NCI-H446 (cell line): Measurements from ENCODE around the gene GNG2.

Source experiments
- DNase-seq, 2 experiments: peaks; one replicate each; lab custom pipeline; 2025; lab: John Stamatoyannopoulos, UW

Gene GNG2

GRCh38 chr14:51993285-51993920, 133.0 kb downstream of the GNG2 start:
- DNase-seq = no peak

GRCh38 chr14:51996148-51996746, 135.8 kb downstream of the GNG2 start:
- DNase-seq = peak in 1 of 2 experiments; percentile 18

DNA sequence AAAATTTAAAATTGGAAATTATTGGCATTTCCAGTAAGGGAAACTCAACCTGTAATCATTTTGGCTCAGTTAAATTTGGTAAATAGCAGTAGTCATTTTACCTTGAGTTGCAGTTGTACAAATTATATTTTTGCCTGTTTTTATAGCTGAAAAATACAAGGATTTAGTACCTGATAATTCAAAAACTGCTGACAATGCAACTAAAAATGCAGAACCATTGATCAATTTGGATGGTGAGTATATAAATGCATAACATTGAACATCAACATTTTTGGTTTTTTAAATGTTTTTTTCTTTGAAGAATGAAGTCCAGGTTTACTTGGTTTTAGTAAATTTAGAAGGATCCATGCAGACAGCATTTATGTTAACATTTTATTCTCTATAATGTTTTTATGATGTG, 137.9 kb downstream of the GNG2 start:
- no peak for DNase-seq

DNA sequence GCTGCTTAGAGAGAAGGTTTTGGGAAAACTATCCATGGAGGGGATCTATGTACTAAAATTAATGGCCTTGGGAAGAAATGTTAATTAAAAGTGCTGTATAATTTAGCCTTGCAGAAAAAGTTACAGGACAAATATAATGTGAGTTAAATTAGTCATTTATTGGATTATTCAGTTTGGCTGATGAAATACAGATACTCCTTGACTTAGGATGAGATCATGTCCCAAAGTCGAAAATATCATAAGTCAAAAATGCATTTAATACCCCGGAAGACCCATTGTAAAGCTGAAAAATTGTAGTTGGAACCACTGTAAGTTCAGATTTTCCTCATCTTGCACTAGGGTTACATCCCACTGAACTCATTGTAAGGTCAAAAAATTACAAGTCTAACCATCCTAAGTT, 138.7 kb downstream of the GNG2 start:
- DNase-seq = no peak

GRCh38 chr14:52000019-52000582, 139.7 kb downstream of the GNG2 start:
- no peak for DNase-seq

GRCh38 chr14:52000696-52001095, 140.3 kb downstream of the GNG2 start:
- DNase-seq = no peak

GRCh38 chr14:52002542-52002941, 142.1 kb downstream of the GNG2 start:
- DNase-seq = no peak

GRCh38 chr14:52003324-52003723, 142.9 kb downstream of the GNG2 start:
- DNase-seq = no peak

GRCh38 chr14:52005625-52006024, 145.2 kb downstream of the GNG2 start:
- DNase-seq = no peak

DNA sequence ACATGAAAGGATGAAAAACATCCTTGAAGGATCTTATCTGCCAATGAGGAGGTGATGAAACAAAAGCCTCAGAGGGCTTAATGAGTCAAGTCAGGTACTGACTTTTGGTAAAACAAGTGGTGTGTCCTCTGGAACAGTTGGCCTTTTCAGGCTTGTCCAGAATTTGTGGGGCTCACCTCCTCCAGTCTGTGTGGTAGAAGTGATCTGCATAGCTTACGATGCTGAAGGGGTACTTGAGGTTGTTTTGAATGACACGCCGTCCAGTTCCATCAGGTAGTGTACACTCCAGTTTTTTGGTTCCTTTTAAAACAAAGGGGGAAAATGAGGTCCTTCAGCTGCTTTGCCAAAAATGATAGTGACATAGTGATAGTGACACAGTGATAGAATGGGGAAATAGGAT, 145.9 kb downstream of the GNG2 start:
- DNase-seq = no peak

DNA sequence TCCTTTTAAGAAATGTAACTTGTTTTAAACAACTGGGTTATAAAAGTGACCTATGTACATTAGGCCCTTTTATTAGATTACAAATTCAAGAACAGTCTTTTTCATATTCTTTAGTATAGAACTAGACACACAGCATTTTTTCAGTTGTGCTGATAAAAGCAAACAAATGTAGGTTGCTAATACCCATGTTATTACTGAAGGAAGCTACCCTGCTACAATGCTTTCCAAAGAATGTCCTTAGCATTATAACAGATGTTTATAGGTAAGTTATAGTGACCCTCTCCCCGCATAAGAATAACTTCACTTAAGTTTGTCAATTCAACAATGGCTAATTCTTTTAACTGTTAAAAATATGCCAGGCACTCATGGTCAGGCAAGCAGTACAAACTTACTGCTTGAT, 146.8 kb downstream of the GNG2 start:
- DNase-seq = no peak

DNA sequence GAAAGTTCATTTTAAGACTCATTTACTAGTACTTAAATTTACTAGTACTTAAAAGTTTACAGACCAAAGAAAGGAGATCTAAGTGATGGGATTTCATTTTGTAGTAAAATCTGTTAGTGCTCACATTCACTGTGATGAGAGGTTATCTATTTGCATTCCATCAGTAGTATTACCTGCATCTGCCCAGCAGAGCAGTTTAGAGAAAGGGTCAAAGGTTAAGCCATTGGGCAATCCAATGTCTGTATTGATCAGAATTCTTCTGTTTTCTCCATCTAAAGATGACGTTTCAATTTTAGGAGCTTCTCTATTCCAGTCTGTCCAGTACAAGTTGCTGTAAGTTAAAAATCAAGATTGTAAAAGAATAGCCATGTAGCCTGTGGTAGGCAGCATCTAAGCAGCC, 147.2 kb downstream of the GNG2 start:
- no peak for DNase-seq

- no peak for DNase-seq
These were observed 147.7 kb downstream of the GNG2 start for GRCh38 chr14:52008136-52008535.

- no peak for DNase-seq
These were observed 149.8 kb downstream of the GNG2 start for GRCh38 chr14:52010173-52010693.

- no peak for DNase-seq
These were observed 151.1 kb downstream of the GNG2 start for GRCh38 chr14:52011523-52011922.

DNA sequence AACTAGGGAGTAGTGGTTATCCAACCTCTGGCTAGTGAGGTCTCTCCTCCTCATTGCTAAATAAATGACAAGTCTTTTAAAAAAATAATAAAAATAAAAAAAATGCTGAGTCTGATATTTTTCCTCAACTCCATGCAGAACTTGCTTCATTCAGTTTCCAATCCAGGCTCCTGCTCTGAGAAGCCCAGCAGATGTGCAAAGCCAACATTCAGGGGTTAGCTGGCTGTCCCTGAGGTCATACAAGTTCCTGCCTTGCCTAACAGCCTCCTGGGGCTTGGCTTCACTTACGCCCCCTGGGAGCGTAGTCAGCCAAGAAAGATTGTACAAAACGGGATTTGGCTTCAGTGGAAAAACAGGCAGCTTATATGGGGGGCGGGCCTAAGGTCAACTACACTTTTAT, 152.2 kb downstream of the GNG2 start:
- DNase-seq = no peak

GRCh38 chr14:52013984-52014600, 153.7 kb downstream of the GNG2 start:
- DNase-seq = no peak

GRCh38 chr14:52014601-52015267, 154.3 kb downstream of the GNG2 start:
- DNase-seq = no peak

- no peak for DNase-seq
These were observed 155.1 kb downstream of the GNG2 start for GRCh38 chr14:52015411-52016030.

- no peak for DNase-seq
These were observed 157.8 kb downstream of the GNG2 start for GRCh38 chr14:52018252-52018651.

- DNase-seq = no peak
These were observed 158.6 kb downstream of the GNG2 start for GRCh38 chr14:52018970-52019369.
